ENCODE measurements around the gene SIK3.
"Not testable (repeated sequence)": the region's sequence is repeated elsewhere in the genome, so short reads cannot be mapped to it uniquely, and the experiment has no call there.

Gene SIK3

DNA sequence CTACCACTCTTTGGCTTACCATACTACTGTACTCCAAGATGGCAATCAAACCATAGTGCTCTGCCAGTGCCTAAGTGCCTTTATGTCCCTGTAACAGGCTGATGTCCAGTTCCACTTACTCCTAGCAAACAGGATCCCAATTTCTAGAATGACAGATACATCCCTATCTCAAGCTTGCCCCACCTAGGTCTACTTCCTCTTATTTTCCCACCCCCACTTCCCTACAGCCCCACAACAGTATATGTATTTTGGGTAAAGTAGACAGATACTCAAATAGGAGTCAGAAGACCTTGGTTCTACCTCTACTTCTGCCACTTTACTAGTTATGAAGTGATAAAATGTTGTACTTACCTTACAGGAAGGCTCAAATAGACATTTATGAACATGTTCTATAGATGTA lies 24.1 kb downstream of the SIK3 start:
- DNase-seq, result no peak

DNA sequence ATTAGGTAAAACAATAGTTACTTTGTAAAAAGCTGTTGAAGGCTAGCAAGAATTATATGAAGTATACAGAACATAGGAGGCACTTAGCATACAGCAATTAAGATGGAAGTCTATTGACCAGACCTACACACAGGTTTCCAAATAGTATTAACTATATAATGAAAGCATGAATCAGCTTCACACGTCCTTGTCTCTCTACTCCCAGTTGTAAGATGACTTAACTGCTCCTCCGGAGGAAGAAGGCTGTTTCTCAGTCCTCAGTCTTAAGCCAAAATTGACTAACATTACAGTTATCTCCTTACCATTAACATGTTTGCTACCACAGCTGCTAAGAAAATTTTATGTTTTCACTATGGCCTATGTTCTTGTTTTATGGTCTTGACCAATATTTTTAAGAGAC lies 24.7 kb downstream of the SIK3 start:
- DNase-seq, result no peak

DNA sequence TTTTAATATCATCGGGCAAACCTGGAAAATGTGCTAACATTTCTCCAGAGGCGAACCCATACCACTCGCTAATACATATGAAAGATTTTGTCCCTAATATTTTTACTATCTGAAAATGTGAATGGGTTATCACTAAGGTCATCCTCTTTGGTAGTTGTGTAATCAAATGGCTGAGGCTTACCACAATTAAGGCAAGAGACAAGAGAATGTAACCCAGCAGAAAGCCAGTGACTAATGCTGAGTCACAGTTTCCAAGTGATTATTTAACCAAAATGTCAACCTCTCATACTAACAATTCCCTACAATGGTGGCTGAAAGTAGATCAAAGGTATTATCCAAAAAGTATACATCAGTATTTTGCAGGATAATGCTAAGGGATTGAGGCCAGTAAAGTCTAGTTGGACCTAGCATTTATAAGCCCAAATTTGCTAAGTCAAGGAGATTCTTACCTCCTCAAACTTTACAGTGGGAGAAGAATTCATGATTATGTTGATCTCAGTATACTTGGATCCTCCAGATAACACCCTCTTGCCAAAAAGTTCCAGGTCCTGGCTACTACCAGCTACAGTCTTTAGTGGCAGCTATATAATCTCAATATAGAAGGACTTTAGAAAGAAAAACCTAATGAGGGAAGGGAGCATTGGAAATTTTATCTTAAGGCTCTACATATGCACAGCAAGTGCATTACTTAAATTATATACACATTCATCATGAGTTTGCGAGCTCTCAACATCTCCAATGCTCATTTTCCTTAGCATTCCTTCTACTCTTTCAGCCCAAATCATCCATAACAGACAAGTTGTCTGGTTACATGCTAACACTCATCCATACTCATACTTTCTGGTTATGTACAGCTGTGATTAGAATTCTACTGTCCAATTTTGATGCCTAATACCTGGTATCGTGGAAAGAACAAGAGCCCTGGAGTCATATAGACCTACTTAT lies 25.4 kb downstream of the SIK3 start:
- DNase-seq, result no peak

DNA sequence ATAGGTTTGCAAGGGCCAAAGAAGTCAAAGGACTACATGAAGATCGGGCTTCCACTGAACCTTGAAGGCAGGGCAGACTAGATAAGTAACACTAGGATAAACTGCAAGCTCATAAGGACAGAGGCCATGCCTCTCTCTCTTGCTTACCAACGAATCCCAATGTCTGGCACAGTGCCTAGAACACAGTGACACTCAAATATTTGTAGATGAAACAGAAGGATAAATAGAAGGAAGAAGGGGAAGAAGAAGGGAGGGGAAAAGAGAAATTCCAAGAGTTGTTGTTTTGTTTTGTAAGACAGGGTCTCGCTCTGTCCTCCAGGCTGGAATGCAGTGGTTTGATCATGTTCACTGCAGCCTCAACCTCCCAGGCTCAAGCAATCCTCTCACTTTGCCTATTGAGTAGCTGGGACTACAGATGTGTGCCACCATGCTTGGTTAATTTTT lies 26.9 kb downstream of the SIK3 start:
- DNase-seq, result peak; percentile 78

DNA sequence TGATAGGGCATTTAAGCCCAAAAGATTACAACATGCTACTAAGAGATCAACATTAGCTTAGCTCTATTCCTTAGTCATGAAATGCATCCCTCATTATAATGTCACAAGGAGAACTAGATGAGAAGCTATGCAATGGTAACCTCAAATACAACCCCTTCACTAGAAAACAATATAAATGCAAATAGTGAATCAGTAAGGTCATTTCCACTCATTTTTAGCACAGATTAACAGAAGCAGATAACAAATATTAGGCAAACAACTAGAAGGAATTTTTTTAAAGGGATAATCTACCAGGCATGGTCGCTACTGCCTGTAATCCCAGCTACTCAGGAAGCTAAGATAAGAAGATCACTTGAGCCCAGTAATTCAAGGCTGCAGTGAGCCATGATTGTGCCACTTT lies 28.2 kb downstream of the SIK3 start:
- no peak for DNase-seq

DNA sequence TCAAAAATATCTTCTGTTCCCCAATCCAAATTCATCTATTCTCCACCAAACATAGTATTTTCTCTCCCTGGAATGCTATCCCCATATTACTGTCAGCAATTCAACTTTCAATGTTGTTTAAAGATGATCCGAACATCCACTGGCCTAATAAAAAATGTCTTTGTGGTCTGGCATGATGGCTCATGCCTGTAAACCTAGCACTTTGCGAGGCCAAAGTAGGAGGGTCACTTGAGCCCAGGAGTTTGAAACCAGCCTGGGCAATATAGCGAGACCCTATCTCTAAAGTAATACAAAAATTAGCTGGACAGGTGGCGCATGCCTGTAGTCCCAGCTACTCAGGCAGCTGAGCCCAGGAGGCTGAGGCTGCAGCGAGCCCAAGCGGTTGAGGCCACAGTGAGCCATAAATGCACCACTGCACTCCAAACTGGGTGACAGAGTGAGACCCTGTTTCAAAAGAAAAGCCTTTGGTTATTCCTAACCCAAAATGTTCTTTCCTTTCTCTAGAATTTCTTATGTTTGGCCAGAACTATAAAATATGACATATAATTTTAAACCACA lies 29.8 kb downstream of the SIK3 start:
- DNase-seq, result peak; percentile 39

DNA sequence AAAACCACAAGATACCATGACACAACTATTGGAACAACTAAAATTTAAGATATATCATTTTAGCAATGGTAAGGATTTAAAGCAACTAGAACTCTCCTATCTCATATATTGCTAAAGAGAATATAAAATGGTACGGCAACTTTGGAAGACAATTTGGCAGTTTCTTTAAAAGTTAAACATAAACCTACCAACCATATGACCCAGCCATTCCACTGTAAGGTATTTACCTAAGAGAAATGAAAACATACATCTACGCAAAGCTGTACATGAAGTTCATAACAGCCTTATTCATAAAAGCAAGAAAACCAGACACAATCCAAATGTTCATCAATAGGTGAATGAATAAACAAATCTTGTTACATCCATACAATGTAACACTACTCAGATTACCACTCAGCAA lies 31.3 kb downstream of the SIK3 start:
- DNase-seq, result no peak

DNA sequence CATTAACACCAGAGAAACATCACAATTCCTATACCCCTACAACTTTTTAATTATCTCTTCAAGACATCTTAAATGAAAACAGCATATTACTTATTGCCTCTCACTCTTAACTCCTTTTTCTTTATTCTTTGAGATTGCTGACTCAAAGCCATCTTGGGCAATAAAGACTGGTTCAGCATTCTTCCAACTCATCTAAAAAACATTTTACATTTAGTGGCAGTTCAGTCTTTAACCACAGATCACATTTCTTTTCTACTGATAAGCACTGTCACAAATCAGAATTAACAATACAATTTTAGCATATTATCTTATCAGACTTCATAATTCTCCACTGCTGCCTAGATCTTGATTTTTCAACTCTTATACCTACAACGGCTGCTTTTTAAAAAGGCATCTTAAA lies 34.0 kb downstream of the SIK3 start:
- no peak for DNase-seq

DNA sequence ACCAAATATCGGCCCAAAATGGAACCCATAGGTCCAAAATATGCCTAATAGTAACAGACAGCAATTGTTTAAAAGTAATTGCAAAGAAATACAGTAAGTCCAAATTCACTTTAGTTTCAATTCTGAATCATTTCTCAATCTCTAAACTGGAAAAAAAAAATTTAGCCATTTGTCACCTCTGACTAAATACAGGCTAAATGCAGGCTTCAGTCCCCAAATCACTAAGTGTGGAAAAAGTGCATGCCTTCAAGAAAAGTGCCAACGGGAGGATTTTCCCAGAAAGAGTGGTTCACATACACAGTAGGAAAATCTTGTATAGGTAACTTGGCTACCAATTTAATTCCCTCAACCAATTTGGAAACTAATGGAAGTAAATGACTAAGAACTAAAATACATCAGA lies 35.7 kb downstream of the SIK3 start:
- DNase-seq, result no peak

DNA sequence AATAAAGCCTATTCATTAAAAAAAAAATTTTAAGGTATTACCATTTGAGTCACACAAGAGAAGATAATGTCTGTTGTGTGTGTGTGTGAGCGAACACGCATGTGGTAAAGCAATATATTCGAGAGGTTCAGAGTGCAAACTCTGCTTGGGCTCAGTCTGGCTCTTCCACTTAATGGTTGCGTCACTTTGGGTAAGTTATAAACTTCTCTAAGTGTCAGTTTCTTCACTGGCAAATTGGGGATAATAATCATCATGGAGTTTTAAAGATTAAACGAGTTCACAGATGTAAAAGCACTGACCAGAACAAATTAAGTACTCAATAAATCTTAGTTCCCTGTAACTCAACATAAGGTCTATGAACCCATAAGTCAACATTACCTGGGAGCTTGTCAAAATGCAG lies 37.0 kb downstream of the SIK3 start:
- DNase-seq, result no peak

DNA sequence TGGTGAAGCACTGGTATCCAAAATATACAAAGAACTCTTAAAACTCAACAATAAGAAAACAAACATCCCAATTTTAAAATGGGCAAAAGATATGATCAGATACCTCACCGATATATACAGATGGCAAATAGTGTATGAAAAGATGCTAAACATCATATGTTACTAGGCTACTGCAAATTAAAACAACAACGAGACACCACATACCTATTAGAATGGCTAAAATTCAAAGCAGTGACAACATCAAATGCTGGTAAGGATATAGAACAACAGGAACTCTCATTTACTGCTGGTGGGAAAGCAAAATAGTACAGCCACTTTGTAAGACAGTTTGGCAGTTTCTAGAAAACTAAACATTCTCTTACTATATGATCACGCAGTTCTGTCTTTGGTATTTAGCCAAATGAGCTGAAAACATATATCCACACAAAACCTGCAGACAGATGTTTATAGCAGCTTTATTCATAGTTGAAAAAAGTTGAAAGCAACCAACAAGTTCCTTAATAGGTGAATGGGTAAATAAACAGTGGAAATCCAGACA lies 38.5 kb downstream of the SIK3 start:
- DNase-seq, result no peak

DNA sequence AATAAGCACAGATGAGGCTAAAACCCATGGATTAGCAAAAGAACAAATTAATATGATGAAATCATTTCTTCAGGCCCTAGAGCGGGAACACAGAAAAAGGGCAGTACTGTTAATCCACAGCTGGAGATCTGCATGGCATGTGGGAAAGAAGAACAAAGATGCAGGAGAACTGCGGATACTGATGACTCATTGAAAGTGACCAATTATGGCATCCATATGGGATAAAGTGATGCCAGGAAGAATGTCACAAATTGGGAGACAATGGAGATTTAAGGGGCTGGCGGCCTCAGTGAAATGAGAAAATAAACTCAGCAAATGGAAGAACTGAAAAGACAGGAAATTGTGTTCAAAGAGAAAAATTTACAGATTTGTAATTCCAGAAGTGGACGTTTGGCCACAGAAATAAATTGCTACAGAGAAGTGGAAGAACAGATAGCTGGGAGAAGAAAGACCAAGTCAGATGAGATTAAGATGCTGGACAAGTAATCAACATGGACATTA lies 39.4 kb downstream of the SIK3 start:
- DNase-seq, result peak; percentile 55

DNA sequence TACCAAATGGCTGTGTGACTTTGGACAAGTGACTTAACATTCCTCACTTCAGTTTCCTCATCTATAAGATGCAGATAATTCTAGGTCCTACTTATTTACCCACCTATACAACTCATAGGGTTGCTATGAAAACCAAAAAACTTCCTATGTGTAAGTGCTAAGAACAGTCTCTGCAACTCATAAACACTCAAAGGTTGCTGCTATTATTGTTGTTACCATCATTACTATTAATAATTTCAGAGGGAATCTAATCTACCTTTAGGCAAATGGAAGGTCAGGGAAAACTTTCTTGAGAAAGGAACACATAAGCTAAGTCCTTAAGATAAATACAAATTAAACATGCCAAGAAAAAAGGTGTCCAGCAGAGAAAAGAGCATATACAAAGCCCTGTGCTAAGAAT lies 40.5 kb downstream of the SIK3 start:
- DNase-seq, result no peak

DNA sequence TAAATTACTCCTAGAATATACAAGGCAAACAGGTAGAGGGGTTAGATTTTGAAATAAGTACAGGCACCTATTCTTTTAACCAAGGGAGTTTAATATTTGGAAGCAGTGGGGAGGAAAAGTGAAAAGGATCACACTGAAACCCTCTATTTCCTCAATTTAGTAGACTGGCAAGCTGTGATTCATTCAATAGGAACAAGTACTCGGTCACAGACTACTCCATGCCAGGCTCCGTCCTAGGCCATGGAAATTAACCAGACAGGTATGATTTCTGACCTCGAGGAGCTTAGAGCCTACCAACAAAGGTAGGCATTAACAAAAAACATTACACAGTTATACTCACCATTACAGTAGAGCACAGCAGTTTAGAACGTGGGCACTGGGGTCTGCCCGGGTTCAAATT lies 40.9 kb downstream of the SIK3 start:
- DNase-seq, result no peak

DNA sequence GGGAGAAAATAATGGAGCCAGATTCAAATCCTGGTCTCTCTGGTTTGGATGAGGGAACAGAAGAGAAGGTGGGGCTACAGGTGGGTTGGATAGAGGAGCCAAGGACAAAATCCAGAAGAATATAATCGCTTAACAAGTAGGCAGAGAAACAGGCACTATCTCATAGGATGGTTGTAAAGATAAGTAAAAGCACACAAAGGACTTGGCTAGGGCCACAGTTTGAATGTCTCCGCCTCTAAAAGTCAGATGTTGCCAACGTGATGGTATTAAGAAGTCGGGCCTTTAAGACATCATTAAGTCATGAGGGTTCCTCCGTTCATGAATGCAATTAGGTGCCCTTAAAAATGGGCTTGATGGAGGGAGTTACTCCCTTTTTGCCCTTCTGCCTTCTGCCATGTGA lies 42.8 kb downstream of the SIK3 start:
- no peak for DNase-seq

DNA sequence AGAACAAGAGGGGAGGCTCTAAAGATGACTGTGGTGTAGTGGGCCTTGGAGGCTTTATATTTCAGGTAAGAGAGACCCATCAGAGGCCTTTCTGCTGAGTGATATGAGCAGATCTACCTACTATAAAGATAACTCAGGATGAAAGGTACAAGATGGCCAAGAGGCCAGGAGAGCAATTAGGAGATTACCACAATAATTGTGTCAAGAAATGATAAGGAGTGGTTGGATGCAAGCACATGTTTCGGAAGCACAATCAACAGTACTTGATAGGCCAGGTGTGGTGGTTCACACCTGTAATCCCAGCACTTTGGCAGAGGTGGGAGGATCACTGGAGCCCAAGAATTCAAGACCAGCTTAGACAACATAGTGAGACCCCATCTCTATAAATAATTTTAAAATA lies 43.8 kb downstream of the SIK3 start:
- no peak for DNase-seq

DNA sequence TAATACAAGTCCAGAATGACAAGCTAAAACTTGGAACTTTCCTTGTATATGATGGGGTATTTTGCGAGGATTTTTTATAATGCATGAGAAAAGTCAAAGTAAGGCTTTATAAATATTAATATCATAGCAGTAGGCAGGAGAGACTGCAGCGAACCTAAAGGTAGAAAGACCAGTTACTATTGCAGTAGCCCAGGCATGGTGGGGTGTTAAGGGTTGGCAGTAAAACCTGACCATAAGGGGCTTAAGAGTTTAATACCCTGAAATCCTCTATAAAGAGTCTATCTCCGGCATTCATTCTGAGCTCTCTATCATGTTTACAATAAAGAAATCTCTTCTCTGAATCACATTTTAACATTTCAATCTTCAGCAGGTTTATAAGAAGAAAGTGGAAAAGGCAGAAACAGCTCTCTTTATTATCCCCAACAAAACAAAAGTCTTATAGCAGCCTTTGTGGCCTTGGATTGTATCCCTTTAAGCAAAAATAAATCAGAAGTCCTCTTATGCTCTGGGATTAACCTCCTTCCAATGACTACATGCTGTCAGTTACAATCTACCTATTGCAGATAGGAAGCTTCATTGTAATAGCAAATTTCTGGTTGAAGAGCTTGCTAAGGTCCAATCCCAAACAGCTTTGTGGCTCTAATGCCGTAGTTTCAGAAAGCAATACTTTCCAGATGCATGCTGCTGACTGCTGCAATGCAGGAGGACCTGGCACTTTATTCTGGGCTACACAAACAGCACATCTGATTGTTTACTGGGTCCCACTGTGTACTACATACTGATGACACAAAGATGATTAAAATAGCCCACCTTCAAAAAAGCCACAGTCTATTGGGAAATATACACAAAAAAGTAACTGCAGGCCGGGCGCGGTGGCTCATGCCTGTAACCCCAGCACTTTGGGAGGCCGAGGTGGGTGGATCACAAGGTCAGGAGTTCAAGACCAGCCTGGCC lies 45.8 kb downstream of the SIK3 start:
- DNase-seq, result no peak

DNA sequence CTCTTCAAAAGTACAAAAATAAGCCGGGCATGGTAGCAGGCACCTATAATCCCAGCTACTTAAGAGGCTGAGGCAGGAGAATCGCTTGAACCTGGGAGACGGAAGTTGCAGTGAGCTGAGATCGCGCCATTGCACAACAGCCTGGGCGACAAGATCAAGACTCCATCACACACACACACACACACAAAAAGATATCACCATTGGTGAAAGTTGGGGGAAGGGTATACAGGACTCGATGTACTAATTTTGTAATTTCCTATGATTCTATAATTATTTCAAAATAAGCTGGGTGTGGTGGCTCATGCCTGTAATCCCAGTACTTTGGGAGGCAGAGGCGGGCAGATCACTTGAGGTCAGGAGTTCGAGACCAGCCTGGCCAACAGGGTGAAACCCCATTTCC lies 48.1 kb downstream of the SIK3 start:
- DNase-seq, result not testable (repeated sequence)

DNA sequence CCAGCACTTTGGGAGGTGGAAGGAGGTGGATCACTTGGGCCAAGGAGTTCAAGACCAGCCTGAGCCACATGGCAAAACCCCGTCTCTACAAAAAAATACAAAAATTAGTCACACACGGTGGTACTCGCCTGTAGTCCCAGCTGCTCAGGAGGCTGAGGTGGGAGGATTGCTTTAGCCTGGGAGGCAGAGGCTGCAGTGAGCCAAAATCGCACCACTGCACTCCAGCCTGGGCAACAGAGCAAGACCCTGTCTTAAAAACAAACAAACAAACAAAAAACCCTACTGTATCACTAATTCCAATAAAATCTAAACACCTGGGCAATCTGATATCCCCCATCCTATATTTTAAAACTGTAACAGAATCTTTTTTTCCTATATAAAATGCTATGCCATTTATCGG lies 51.6 kb downstream of the SIK3 start:
- not testable (repeated sequence) for DNase-seq

DNA sequence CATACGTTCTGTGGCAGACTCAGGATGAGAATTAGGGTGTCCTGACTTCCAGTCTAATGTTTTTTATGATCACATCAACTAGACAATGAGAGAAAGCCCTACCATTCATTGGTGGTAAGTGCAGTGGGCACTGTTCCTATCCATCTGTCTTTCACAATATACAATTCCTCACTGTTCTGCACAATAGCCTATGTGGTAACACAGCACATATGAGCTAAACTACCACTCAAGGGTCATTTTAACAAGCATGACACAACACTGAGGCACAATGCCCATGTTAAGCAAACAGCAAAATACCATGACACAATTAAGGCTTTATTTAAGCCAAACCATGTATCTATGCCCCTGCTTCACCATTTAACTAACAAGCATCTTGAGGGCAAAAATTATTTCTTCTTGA lies 52.3 kb downstream of the SIK3 start:
- peak; percentile 85 for DNase-seq

DNA sequence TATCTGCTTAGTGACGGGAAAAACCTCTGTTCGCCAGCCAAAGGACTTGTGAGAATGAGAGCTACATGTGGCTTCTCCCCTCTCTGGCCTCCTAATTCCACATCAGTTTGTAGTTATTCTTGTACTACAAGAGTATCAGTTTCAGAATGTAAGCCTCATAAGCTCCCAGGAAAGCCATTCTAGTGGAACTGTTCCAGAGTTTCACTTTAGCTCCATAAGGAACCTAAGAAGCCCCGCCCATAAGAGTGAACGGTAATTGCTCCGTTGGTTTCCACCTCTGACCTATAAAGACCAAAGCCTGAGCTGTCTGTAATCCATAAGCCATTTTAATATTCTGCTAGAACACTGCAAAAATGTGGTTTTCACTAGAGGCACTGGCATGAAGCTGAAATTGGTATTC lies 53.0 kb downstream of the SIK3 start:
- DNase-seq, result no peak

DNA sequence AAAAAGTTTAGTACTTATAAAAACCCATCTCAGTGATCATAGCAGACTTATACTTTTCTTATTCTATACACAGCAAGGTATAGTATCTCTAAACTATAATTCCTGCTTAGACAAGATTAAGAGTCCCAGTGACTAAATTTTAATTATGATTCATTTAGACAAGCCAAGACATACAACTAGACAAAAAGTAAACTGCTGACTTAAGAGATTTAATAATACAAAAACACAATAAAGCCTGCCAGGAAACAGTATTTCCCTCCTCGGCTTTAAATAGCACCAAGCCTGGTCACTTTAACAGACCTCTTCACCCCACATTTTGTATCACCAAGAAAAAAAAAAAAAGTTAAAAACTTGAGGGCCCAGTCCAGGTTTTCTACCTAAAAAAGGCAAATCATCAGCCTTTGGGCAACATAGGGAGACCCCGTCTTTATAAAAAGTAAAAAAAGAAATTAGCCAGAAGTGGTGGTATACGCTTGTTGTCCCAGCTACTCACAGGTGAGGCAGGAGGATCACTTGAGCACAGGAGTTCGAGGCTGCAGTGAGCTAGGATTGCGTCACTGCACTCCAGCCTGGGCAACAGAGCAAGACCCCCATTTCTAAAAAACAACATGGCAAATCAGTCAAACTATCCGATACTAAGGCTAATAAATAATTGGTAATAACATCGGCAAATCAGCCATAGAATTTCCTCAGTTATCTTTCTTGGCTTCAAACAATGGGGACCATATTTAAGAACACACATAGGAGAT lies 53.8 kb downstream of the SIK3 start:
- DNase-seq, result no peak
